Stromal cell of bone marrow (primary cell): ENCODE data around the gene RABL6.
"Not testable (repeated sequence)": the region's sequence is repeated elsewhere in the genome, so short reads cannot be mapped to it uniquely, and the experiment has no call there.

ENCODE experiments used
- DNase-seq: peaks from one replicate; pipeline ENCODE4 v3.0.0-alpha.2; 2012; ENCODE audit warnings: low read depth

The RABL6 gene

GRCh38 chr9:136882109-136882946, 74.6 kb downstream of the RABL6 start:
- peak; percentile 71 for DNase-seq

- not testable (repeated sequence) for DNase-seq
Measured at GRCh38 chr9:136882947-136883283, 75.2 kb downstream of the RABL6 start.

GRCh38 chr9:136883670-136884069, 75.9 kb downstream of the RABL6 start:
- not testable (repeated sequence) for DNase-seq

GRCh38 chr9:136885950-136886578, 78.3 kb downstream of the RABL6 start, which contains the start of gene TRAF2:
TSS of gene TRAF2 (plus strand) at chr9:136886516. CDS start at chr9:136898741, 12,225 bp downstream.
- peak; percentile 97 for DNase-seq

GRCh38 chr9:136886610-136887597, 79.2 kb downstream of the RABL6 start:
- no peak for DNase-seq

GRCh38 chr9:136888454-136888853, 80.7 kb downstream of the RABL6 start:
- DNase-seq = no peak

- DNase-seq = no peak
Measured at GRCh38 chr9:136889858-136890257, 82.1 kb downstream of the RABL6 start.

- DNase-seq = no peak
Measured at GRCh38 chr9:136890661-136891060, 82.9 kb downstream of the RABL6 start.
